ENCODE measurements around the gene INSR.
"Not testable (repeated sequence)": the region's sequence is repeated elsewhere in the genome, so short reads cannot be mapped to it uniquely, and the experiment has no call there.

The INSR gene

GRCh38 chr19:7078008-7078407 is 216.2 kb downstream of the INSR start:
- DNase-seq = no peak

GRCh38 chr19:7076151-7076550 is 218.1 kb downstream of the INSR start:
- no peak for DNase-seq

- no peak for DNase-seq
These were observed 219.4 kb downstream of the INSR start for GRCh38 chr19:7074705-7075282.

GRCh38 chr19:7072541-7072940 is 221.7 kb downstream of the INSR start:
- DNase-seq = no peak

GRCh38 chr19:7069904-7070226 is 224.3 kb downstream of the INSR start:
- no peak for DNase-seq

- peak; percentile 90 for DNase-seq
These were observed 224.9 kb downstream of the INSR start, which contains the start of gene ZNF557 for GRCh38 chr19:7069042-7069903. TSS of gene ZNF557 (plus strand) at chr19:7069703. CDS start at chr19:7075075, 5,372 bp downstream.

GRCh38 chr19:7068599-7068998 is 225.6 kb downstream of the INSR start:
- no peak for DNase-seq

- DNase-seq = no peak
These were observed 226.5 kb downstream of the INSR start for GRCh38 chr19:7067716-7068115.

- DNase-seq = not testable (repeated sequence)
These were observed 227.1 kb downstream of the INSR start for GRCh38 chr19:7067122-7067521.

GRCh38 chr19:7063764-7064418 is 230.3 kb downstream of the INSR start:
- DNase-seq = no peak

- no peak for DNase-seq
These were observed 230.9 kb downstream of the INSR start for GRCh38 chr19:7063339-7063738.
